ENCODE results near the gene TAS2R1. TPM values are rescaled to one million over a fixed set of nuclear protein-coding genes. Genes with fewer than 3 reads are reported as not detected.

The TAS2R1 gene
- total RNA-seq, 1 experiment from 2014 or later: not detected

DNA sequence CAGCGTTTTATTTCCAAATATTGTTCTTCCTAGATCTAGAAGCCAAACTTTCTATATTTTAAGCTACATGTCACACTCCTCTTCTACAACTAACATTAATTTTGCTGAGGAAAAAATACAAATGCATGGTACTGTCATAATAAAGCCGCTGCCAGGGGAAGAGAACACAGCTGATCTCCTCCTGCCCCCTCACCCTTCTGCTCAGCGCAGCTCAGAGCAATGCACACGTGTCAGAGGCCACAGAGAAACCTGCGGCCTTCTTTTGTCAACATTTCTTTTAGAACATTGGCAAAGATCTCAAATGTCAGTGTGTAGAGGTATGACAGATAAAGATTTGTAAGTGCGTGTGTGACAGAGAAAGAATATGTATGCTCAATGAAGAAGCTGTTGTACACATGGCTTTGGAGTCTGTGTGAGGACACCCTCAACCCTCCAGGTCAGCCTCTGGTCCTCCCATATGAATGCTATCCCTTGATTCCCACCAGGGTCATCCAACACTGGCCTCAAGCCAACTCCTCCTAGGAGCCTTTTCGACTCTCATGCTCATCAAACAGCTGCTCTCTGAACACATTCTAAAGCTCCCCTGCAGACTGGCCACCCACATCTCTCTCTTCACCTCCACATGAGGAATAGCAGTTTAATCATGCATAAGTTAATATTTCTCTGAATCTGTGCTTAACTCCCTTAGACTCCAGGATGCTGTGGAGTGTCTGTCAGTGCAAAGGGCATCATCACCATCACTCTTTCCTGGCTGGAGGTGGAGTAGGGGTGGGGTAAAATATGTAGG is 40.9 kb downstream of the TAS2R1 start:
- DNase-seq (ENCODE audit: low read depth): no peak

DNA sequence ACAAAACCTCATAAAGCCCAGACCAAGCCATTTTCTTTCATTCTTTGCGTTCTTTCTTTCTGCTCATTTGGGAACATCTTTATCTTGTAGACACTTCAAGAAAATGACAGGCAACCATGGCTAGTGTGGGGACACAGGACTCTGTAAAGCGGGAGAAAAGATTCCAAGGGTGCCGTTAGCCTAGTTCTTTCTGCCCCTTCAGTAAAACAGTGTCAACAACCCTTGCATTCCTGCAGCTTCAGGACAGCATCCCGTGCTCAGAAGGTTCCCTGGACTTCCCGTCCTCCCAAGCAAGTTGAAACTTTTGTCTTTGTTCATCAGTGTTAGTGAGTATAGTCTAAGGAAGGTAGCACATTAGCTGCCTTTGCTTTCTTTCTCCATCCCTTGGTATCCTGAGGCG is 41.9 kb downstream of the TAS2R1 start:
- DNase-seq (ENCODE audit: low read depth): no peak

DNA sequence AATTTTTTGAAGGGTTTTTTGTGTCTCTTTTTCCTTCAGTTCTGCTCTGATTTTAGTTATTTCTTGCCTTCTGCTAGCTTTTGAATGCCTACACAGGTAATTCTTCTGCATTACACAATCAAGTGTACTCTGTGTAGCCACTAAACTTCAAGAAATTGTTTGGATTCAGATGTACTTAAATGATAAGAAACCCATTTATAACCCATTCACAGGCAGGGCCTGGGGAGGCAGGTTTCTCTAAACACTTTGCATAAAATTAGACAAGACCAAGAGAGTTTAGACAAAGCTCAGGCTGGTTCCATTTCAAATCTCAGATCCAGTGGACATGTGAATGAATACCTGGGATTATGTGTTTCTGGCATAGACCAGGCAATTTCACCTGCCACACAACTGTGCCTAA is 43.0 kb downstream of the TAS2R1 start:
- no peak for DNase-seq (ENCODE audit: low read depth)

DNA sequence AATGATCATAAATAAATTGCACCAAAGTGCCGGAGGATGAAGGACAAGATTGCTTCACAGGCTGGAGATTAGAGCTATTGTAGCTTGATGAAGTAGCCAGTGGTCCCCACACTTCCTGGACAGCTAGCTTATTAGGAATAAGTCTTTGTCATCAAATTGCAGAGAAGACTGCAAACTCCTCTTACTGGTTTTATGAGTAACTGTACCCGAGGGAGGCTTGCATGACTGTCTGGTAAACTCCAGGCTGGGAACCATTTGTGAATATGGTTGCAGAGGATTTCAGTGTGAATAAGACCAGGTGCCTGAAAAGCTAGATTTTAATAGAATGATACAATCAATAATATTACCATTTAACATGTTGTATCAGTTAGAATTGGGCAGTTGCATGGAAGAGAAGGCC is 47.7 kb downstream of the TAS2R1 start:
- peak; percentile 21 for DNase-seq (ENCODE audit: low read depth)

Other genes starting within 250 kb of the TAS2R1 start
- gene SEMA5A, start 84.3 kb downstream of the TAS2R1 start, total RNA-seq (2014; rRNA removed): 11.4 and 12.8 TPM in 2 replicates